Adrenal gland (tissue), 12 donors: ENCODE data around the gene LPCAT2. TPM values are rescaled to one million over a fixed set of nuclear protein-coding genes. Genes with fewer than 3 reads are reported as not detected.

ENCODE experiments used
- DNase-seq, 7 donors: peaks; one replicate each; pipeline ENCODE4 v3.0.0-alpha.2; 2019 to 2020
- H3K27ac ChIP-seq, 5 donors: fragments of 200-600 bp; sonication (generic) in 4 of 5; 1 replicate in 3 of 5; 2 replicates in 2 of 5; pipeline versions ENCODE4 v1.5.1 to v1.8.0; 2016 to 2020; ENCODE audit warnings: mild to moderate bottlenecking in 1 of 5
- H3K27me3 ChIP-seq: fragments of 200-600 bp; 2 replicates; pipeline ENCODE4 v1.8.0; 2021
- H3K36me3 ChIP-seq, 2 donors: fragments of 200-600 bp; replicated peaks in 1 of 2; 1 replicate in 1 of 2; 2 replicates in 1 of 2; pipeline versions ENCODE4 v1.5.1 to v1.8.0; 2018 to 2022
- H3K4me1 ChIP-seq, 2 donors: fragments of 200-600 bp; replicated peaks in 1 of 2; 1 replicate in 1 of 2; 2 replicates in 1 of 2; pipeline versions ENCODE4 v1.5.1 to v1.8.0; 2018 to 2021
- H3K4me3 ChIP-seq, 4 donors: fragments of 200-600 bp; sonication (generic) in 3 of 4; one replicate each; pipeline ENCODE4 v1.5.1; 2016 to 2018
- H3K9me3 ChIP-seq, 3 donors: fragments of 200-600 bp; sonication (generic) in 1 of 3; replicated peaks in 1 of 3; 1 replicate in 2 of 3; 2 replicates in 1 of 3; pipeline versions ENCODE4 v1.5.1 to v1.8.0; 2016 to 2021
- POLR2A ChIP-seq, 2 donors: fragments of 450-650 bp; IDR thresholded peaks; one replicate each; pipeline ENCODE4 v1.6.1; 2017; ENCODE audit warnings: antibody characterized with exemption in 2 of 2, mild to moderate bottlenecking in 2 of 2, moderate library complexity in 1 of 2
- WGBS, 4 donors: extraction: QIAGEN DNeasy Blood & Tissue Kit in 2 of 4; methylation state at CpG; one replicate each; pipeline versions ENCODE4 v1.1.5 to v1.1.7; 2013 to 2017; 5-methylcytosine and 5-hydroxymethylcytosine counted together
- intact Hi-C, 2 donors: fragments of 100-400 bp; cut with DNase I; formaldehyde crosslinking; loops; one replicate each; pipeline versions ENCODE4 v1.14.1 to v1.15.0; 2022 to 2023
- polyA plus RNA-seq, 3 donors: library from polyadenylated mRNA; stranded (reverse); fragments of 200-250 nt in 2 of 3; fragments of 350-450 nt in 1 of 3; fragmentation: Illumina TruSeq in 1 of 3; extraction: RNeasy Lipid Tissue Mini Kit (QIAGEN cat#74804) in 1 of 3; gene quantifications; one replicate each; pipeline ENCODE4 v1.2.3, GENCODE V29; 2013 to 2014
- total RNA-seq, 9 donors: library from RNA; depleted of rRNA in 4 of 9; stranded (reverse); fragments of >200 nt in 4 of 9; fragments of 120-200 nt in 1 of 9; fragmentation: NEBNext Ultra II Directional in 1 of 9; extraction: Animal tissue kit (Norgen Biotek cat#: 25700) in 1 of 9; gene quantifications; one replicate each; pipeline versions ENCODE4 v1.1.0 to v1.2.4, GENCODE V29; 2013 to 2023
- TF ChIP-seq, protein P1 (sequence below), 6 experiments: fragments of 450-650 bp in 4 of 6; fragments of 200-600 bp in 2 of 6; sonication (generic) in 1 of 6; IDR thresholded peaks; 1 replicate in 5 of 6; 2 replicates in 1 of 6; pipeline versions ENCODE4 v1.5.1 to v1.8.0; 2016 to 2021; ENCODE audit warnings: antibody characterized with exemption in 6 of 6, mild to moderate bottlenecking in 2 of 6, moderate library complexity in 1 of 6
- donor health status: healthy with polysubstance abuse.
- donor health status: Bipolar disorder and iron deficiency.
- donor health status: DM: yes; HTN: yes; CAD: no.
- donor health status: DM: no; HTN: no; CAD: no.
- donor health status: DM: no; HTN: no; CAD: no.
- donor health status: DM: yes; HTN: yes; CAD: no.

The LPCAT2 gene
- total and polyA plus RNA-seq, 12 donors = 7.1 to 33.1 (median 16.4) TPM

DNA sequence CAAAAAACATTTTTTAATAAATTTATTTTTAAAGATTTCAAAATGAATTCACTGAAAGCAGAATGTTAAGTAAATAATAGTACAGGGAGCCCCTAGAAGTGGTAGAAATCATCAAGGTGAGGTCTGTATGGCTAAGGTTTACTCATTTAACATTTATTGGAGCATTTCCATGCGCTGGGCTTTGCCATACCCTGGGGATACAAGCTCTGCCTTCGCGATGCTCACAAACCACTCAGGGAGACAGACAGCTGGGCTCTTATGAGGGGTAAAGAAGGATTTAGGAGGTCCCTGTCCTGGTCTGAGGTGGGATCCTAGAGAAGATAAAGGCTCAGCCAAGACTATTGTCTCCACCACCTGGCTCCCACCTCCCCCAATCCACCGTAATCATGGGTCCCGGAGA lies 11.3 kb upstream of the LPCAT2 start:
- H3K4me1 ChIP-seq = peaks cover 9 to 32% of the 10 kb centered on the region in 2 donors
- 93 to 97% (median 95%) methylated on average over 5 of the region's 5 CpGs for WGBS, 4 donors
- no peak overlapping the region for H3K4me3 ChIP-seq
- TF ChIP-seq, protein P1, sequence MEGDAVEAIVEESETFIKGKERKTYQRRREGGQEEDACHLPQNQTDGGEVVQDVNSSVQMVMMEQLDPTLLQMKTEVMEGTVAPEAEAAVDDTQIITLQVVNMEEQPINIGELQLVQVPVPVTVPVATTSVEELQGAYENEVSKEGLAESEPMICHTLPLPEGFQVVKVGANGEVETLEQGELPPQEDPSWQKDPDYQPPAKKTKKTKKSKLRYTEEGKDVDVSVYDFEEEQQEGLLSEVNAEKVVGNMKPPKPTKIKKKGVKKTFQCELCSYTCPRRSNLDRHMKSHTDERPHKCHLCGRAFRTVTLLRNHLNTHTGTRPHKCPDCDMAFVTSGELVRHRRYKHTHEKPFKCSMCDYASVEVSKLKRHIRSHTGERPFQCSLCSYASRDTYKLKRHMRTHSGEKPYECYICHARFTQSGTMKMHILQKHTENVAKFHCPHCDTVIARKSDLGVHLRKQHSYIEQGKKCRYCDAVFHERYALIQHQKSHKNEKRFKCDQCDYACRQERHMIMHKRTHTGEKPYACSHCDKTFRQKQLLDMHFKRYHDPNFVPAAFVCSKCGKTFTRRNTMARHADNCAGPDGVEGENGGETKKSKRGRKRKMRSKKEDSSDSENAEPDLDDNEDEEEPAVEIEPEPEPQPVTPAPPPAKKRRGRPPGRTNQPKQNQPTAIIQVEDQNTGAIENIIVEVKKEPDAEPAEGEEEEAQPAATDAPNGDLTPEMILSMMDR (IDR thresholded peaks at IDR 0.05) = no peak
- TF ChIP-seq POLR2A (IDR thresholded peaks at IDR 0.05) = no peak
- peak in 1 of 7 donors; percentile 6 for DNase-seq
- H3K36me3 ChIP-seq = no peaks in the 10 kb centered on the region
- no peaks in the 10 kb centered on the region for H3K9me3 ChIP-seq
- no peak overlapping the region for H3K27ac ChIP-seq
- no peaks in the 10 kb centered on the region for H3K27me3 ChIP-seq
- intact Hi-C loops = no loop called here

DNA sequence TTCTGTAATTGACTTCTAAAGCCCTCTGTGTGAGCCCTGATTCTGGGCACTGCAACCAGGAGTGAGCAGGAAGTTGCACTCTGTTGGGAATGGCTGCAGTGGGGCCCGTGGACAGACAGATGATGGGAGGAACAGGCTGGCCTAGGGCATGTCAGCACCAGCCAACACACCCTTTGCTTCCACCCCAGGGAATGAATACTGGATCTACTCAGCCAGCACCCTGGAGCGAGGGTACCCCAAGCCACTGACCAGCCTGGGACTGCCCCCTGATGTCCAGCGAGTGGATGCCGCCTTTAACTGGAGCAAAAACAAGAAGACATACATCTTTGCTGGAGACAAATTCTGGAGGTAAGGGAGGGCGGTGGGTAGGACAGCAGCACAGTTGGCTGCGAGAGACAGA lies 10.8 kb upstream of the LPCAT2 start:
- Histone ChIP-seq H3K27me3 (no peaks in the 10 kb centered on the region), H3K4me3 (no peak overlapping the region), H3K36me3 (no peaks in the 10 kb centered on the region), H3K4me1 (peaks cover 10 to 36% of the 10 kb centered on the region in 2 donors), H3K27ac (no peak overlapping the region), H3K9me3 (no peaks in the 10 kb centered on the region)
- intact Hi-C loops = no loop called here
- peak in 1 of 7 donors; percentile 15 for DNase-seq
- TF ChIP-seq, protein P1 (IDR thresholded peaks at IDR 0.05) = no peak
- TF ChIP-seq POLR2A (IDR thresholded peaks at IDR 0.05) = no peak
- 83 to 92% (median 87%) methylated on average over 3 to 6 of the region's 6 CpGs for WGBS, 4 donors

DNA sequence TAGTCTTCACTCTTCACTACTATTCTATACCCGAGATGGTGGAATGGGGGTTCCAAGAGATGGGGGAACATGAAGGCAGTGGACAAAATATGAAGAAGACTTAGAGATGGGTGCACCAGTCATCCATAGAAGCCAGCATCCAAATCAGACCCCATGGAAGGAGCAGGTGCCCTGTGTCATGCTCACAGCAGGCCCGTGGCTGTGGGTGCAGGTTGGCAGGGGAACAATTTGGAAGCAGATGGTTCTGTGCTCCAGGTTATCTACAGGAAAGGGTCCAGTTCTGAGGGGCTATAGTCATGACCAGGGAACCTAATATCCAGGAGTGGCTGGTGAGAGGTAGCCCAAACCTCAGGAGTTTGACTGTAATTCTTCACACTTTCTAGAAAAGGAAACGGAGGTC lies 9.6 kb upstream of the LPCAT2 start:
- peak overlapping the region in 1 of 5 donors; percentile 47 for H3K27ac ChIP-seq
- TF ChIP-seq, protein P1 (IDR thresholded peaks at IDR 0.05) = no peak
- TF ChIP-seq POLR2A (IDR thresholded peaks at IDR 0.05) = no peak
- peaks cover 10 to 43% of the 10 kb centered on the region in 2 donors for H3K4me1 ChIP-seq
- no peaks in the 10 kb centered on the region for H3K27me3 ChIP-seq
- intact Hi-C loops = no loop called here
- DNase-seq = peak in 2 of 7 donors; percentile 9 to 10
- H3K36me3 ChIP-seq = no peaks in the 10 kb centered on the region
- no peaks in the 10 kb centered on the region for H3K9me3 ChIP-seq
- H3K4me3 ChIP-seq = no peak overlapping the region
- WGBS, 4 donors = 69 to 85% (median 79%) methylated on average over 3 of the region's 3 CpGs

GRCh38 chr16:55499951-55500529 lies 8.8 kb upstream of the LPCAT2 start:
- DNase-seq = peak in 3 of 7 donors; percentile 9 to 19 (median 12)
- H3K36me3 ChIP-seq = no peaks in the 10 kb centered on the region
- H3K4me3 ChIP-seq = no peak overlapping the region
- H3K27me3 ChIP-seq = no peaks in the 10 kb centered on the region
- TF ChIP-seq, protein P1 (IDR thresholded peaks at IDR 0.05) = no peak
- TF ChIP-seq POLR2A (IDR thresholded peaks at IDR 0.05) = no peak
- H3K27ac ChIP-seq = peak overlapping the region in 2 of 5 donors; percentile 47 to 52
- no peaks in the 10 kb centered on the region for H3K9me3 ChIP-seq
- intact Hi-C loops = no loop called here
- 66 to 84% (median 68%) methylated on average over 10 of the region's 10 CpGs for WGBS, 4 donors
- peaks cover 10 to 38% of the 10 kb centered on the region in 2 donors for H3K4me1 ChIP-seq
